GM23338 (cell line): ENCODE results near the gene MBNL3. TPM values are rescaled to one million over a fixed set of nuclear protein-coding genes. Genes with fewer than 3 reads are reported as not detected.

Source experiments
- ATAC-seq: fragments of 200-7000 bp; cut with Tn5 transposase; 3 replicates; pipeline ENCODE4 v1.9.1; 2020
- DNase-seq: peaks from one replicate; pipeline ENCODE4 v3.0.0-alpha.2; 2015; ENCODE audit warnings: low spot score
- H2AFZ ChIP-seq: fragments of 200-600 bp; sonication (generic); 2 replicates; pipeline ENCODE4 v1.8.0; 2016; ENCODE audit warnings: antibody characterized with exemption, mild to moderate bottlenecking, moderate library complexity
- H3F3A ChIP-seq: fragments of 200-600 bp; sonication (generic); replicated peaks from 2 replicates; pipeline ENCODE4 v1.8.0; 2017; ENCODE audit warnings: antibody characterized with exemption, mixed run types, low read depth
- H3K27ac ChIP-seq: fragments of 200-600 bp; sonication (generic); 2 replicates; pipeline ENCODE4 v1.6.1; 2016; ENCODE audit warnings: low read depth
- H3K27me3 ChIP-seq: fragments of 200-600 bp; sonication (generic); 2 replicates; pipeline ENCODE4 v1.8.0; 2016; ENCODE audit warnings: mild to moderate bottlenecking, mixed run types, moderate library complexity; ENCODE audit not compliant: insufficient read depth
- H3K36me3 ChIP-seq: fragments of 200-600 bp; sonication (generic); 2 replicates; pipeline ENCODE4 v1.8.0; 2016; ENCODE audit warnings: mild to moderate bottlenecking; ENCODE audit not compliant: insufficient read depth
- H3K4me1 ChIP-seq: fragments of 200-600 bp; sonication (generic); 2 replicates; pipeline ENCODE4 v1.8.0; 2016; ENCODE audit warnings: mild to moderate bottlenecking, moderate library complexity; ENCODE audit not compliant: insufficient read depth
- H3K4me2 ChIP-seq: fragments of 200-600 bp; sonication (generic); 2 replicates; pipeline ENCODE4 v1.7.1; 2017; ENCODE audit warnings: mixed run types
- H3K4me3 ChIP-seq: fragments of 200-600 bp; sonication (generic); 2 replicates; pipeline ENCODE4 v1.6.1; 2016; ENCODE audit warnings: mixed run types
- H3K79me2 ChIP-seq: fragments of 200-600 bp; sonication (generic); replicated peaks from 2 replicates; pipeline ENCODE4 v1.8.0; 2017; ENCODE audit warnings: mild to moderate bottlenecking; ENCODE audit not compliant: insufficient read depth
- H3K9me2 ChIP-seq: fragments of 200-600 bp; sonication (generic); 2 replicates; pipeline ENCODE4 v1.8.0; 2017; ENCODE audit not compliant: insufficient read depth
- H4K20me1 ChIP-seq: fragments of 200-600 bp; sonication (generic); replicated peaks from 2 replicates; pipeline ENCODE4 v1.8.0; 2017; ENCODE audit warnings: mild to moderate bottlenecking; ENCODE audit not compliant: insufficient read depth
- H3K27ac Mint-ChIP-seq: 2 replicates; pipeline ENCODE4 v1.8.0; 2020; ENCODE audit warnings: inconsistent platforms, mild to moderate bottlenecking, moderate library complexity, mixed read lengths
- H3K27me3 Mint-ChIP-seq: 3 replicates; pipeline ENCODE4 v1.8.0; 2022; ENCODE audit warnings: low read depth, mild to moderate bottlenecking, moderate library complexity, mixed read lengths, inconsistent platforms; ENCODE audit not compliant: insufficient read depth, poor library complexity
- H3K36me3 Mint-ChIP-seq: 3 replicates; pipeline ENCODE4 v1.8.0; 2021; ENCODE audit warnings: low read depth, mild to moderate bottlenecking, inconsistent platforms, moderate library complexity, mixed read lengths
- H3K4me1 Mint-ChIP-seq: 3 replicates; pipeline ENCODE4 v1.8.0; 2020; ENCODE audit warnings: mild to moderate bottlenecking, inconsistent platforms, mixed read lengths
- H3K4me3 Mint-ChIP-seq: 3 replicates; pipeline ENCODE4 v1.8.0; 2021; ENCODE audit warnings: moderate library complexity, mild to moderate bottlenecking, inconsistent platforms, mixed read lengths
- H3K9me3 Mint-ChIP-seq: 3 replicates; pipeline ENCODE4 v1.8.0; 2020; ENCODE audit warnings: moderate library complexity, mild to moderate bottlenecking, inconsistent platforms, mixed read lengths
- CTCF ChIP-seq, 2 experiments: fragments of 200-600 bp in 1 of 2; sonication (generic) in 1 of 2; conservative IDR thresholded peaks; 2 replicates each; pipeline versions ENCODE4 v1.5.1 to v1.6.1; 2016 to 2017; ENCODE audit warnings: antibody characterized with exemption in 2 of 2, low read depth in 2 of 2, mild to moderate bottlenecking in 2 of 2, moderate library complexity in 1 of 2
- ETS1 ChIP-seq: IDR thresholded peaks from 2 replicates; pipeline ENCODE4 v1.6.1; 2016; ENCODE audit warnings: antibody characterized with exemption
- EZH2 ChIP-seq: fragments of 200-600 bp; sonication (generic); IDR thresholded peaks from one replicate; pipeline ENCODE4 v1.8.0; 2017; ENCODE audit warnings: antibody characterized with exemption, mild to moderate bottlenecking, low read depth; ENCODE audit not compliant: unreplicated experiment
- JUNB ChIP-seq: IDR thresholded peaks from one replicate; pipeline ENCODE4 v1.6.1; 2016; ENCODE audit warnings: antibody characterized with exemption; ENCODE audit not compliant: unreplicated experiment
- NANOG ChIP-seq: IDR thresholded peaks from 2 replicates; pipeline ENCODE4 v1.6.1; 2016; ENCODE audit warnings: antibody characterized with exemption, borderline replicate concordance
- REST ChIP-seq: IDR thresholded peaks from one replicate; pipeline ENCODE4 v1.6.1; 2018; ENCODE audit warnings: antibody characterized with exemption; ENCODE audit not compliant: unreplicated experiment
- STAT1 ChIP-seq: IDR thresholded peaks from one replicate; pipeline ENCODE4 v1.6.1; 2016; ENCODE audit warnings: antibody characterized with exemption; ENCODE audit not compliant: unreplicated experiment
- ZNF114 ChIP-seq: fragments of 250-450 bp; sonication (Bioruptor Pico); IDR thresholded peaks from 2 replicates; pipeline ENCODE4 v1.5.0; 2020; ENCODE audit warnings: mild to moderate bottlenecking, moderate library complexity
- ZNF331 ChIP-seq: fragments of 250-450 bp; sonication (Bioruptor Pico); IDR thresholded peaks from 2 replicates; pipeline ENCODE4 v1.5.0; 2020; ENCODE audit warnings: low read depth, mild to moderate bottlenecking, moderate library complexity
- polyA plus RNA-seq: library from polyadenylated mRNA; unstranded; fragments of >200 nt; fragmentation: Nextera tagmentation; extraction: Ambion mirVana; gene quantifications from 2 replicates; pipeline ENCODE4 v1.2.1, GENCODE V29; 2016
- total RNA-seq: library from RNA; depleted of rRNA; stranded (reverse); fragments of >200 nt; shearing (Covaris generic); gene quantifications from 2 replicates; pipeline ENCODE4 v1.2.3, GENCODE V29; 2014

Gene MBNL3
- total and polyA plus RNA-seq, 2 experiments from 2014 or later: 2.3 to 2.4 TPM

- no peak for TF ChIP-seq CTCF (conservative IDR thresholded peaks at IDR 0.05; ENCODE audit: low read depth in 2 of 2)
- no peak for TF ChIP-seq ETS1
- no peak for TF ChIP-seq NANOG
- no peak for TF ChIP-seq ZNF114 (CRISPR knock-in tag)
- no peak for TF ChIP-seq JUNB
- TF ChIP-seq REST: no peak
These were observed 120.9 kb downstream of the MBNL3 start (continued) for GRCh38 chrX:132367984-132368383.

DNA sequence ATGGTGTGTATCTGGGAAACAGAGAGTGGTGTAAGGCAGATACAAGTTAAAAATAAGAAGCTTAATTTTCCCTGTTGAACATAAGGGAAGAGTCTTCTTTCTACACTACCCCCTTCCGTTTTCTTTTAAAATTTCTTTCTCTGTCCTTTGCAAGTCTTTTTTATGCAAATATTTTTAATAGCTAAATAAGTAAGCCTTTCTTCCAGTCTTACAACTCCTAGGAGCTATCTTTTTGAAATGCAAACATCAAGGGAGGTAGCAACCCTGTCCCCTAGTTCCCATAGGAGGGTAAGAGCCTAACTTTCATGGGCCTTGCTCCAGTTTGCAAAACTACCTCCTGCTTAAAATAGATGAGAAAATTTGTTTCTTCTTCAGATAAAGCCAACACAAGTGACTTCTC lies 121.5 kb downstream of the MBNL3 start:
- Histone ChIP-seq H4K20me1 (no peaks in the 10 kb centered on the region), H3K4me1 (peaks cover 15% of the 10 kb centered on the region), H3K4me3 (no peak overlapping the region), H3K79me2 (no peaks in the 10 kb centered on the region), H3K36me3 (no peaks in the 10 kb centered on the region), H3K27me3 (peaks cover 91% of the 10 kb centered on the region), H2AFZ (no peak overlapping the region), H3K27ac (no peak overlapping the region), H3F3A (no peaks in the 10 kb centered on the region), H3K9me2 (no peaks in the 10 kb centered on the region), H3K4me2 (0 out of 2 replicates have a peak overlapping the region, but pooled peaks have one; percentile 42)
- ATAC-seq (peak; percentile 66), DNase-seq (peak; percentile 27)
- peaks cover 26% of the 10 kb centered on the region for H3K4me1 Mint-ChIP-seq
- H3K4me3 Mint-ChIP-seq: no peak overlapping the region
- no peak overlapping the region for H3K27ac Mint-ChIP-seq
- TF ChIP-seq EZH2 (no peak), NANOG (peak; percentile 75; the same call in 1 of the 2 replicates)
- H3K9me3 Mint-ChIP-seq: peaks cover 2% of the 10 kb centered on the region; the same call in 1 of the 3 replicates
- peaks cover 52% of the 10 kb centered on the region for H3K27me3 Mint-ChIP-seq
- no peaks in the 10 kb centered on the region for H3K36me3 Mint-ChIP-seq

- H3K27me3 ChIP-seq: peaks cover 76% of the 10 kb centered on the region
- H3F3A ChIP-seq: no peaks in the 10 kb centered on the region
- Mint-ChIP-seq H3K27ac (no peak overlapping the region), H3K27me3 (peaks cover 53% of the 10 kb centered on the region), H3K4me3 (no peak overlapping the region), H3K9me3 (peaks cover 2% of the 10 kb centered on the region; the same call in 1 of the 3 replicates), H3K4me1 (peaks cover 26% of the 10 kb centered on the region), H3K36me3 (no peaks in the 10 kb centered on the region)
- no peaks in the 10 kb centered on the region for H3K36me3 ChIP-seq
- H4K20me1 ChIP-seq: no peaks in the 10 kb centered on the region
- H3K9me2 ChIP-seq: no peaks in the 10 kb centered on the region
- ATAC-seq (no peak), DNase-seq (no peak)
- no peak overlapping the region for H3K27ac ChIP-seq
- H3K79me2 ChIP-seq: no peaks in the 10 kb centered on the region
- H2AFZ ChIP-seq: no peak overlapping the region
- no peak overlapping the region for H3K4me2 ChIP-seq
- no peak overlapping the region for H3K4me3 ChIP-seq
- H3K4me1 ChIP-seq: peaks cover 15% of the 10 kb centered on the region
- TF ChIP-seq STAT1 (no peak), REST (no peak), ZNF114 (CRISPR knock-in tag) (no peak), ZNF331 (CRISPR knock-in tag) (no peak)
These were observed 123.3 kb downstream of the MBNL3 start for GRCh38 chrX:132365490-132365889.
